HG03558 (cell line): Measurements from ENCODE around the gene BMP7.

Experiments used
- ATAC-seq: cut with Tn5 transposase; IDR thresholded peaks from one replicate; pipeline ENCODE4 v1.9.1; 2021; ENCODE audit warnings: moderate number of reproducible peaks; ENCODE audit not compliant: unreplicated experiment; ENCODE audit errors: extremely low read depth

Gene BMP7

GRCh38 chr20:57138198-57138995 lies 128.0 kb downstream of the BMP7 start:
- no peak for ATAC-seq

GRCh38 chr20:57137676-57138075 lies 128.8 kb downstream of the BMP7 start:
- no peak for ATAC-seq

- ATAC-seq, result no peak
Measured at GRCh38 chr20:57136734-57137133, 129.7 kb downstream of the BMP7 start.

GRCh38 chr20:57135875-57136274 lies 130.6 kb downstream of the BMP7 start:
- ATAC-seq, result no peak

- no peak for ATAC-seq
Measured at GRCh38 chr20:57134804-57135203, 131.6 kb downstream of the BMP7 start.

GRCh38 chr20:57133926-57134650 lies 132.4 kb downstream of the BMP7 start:
- ATAC-seq, result no peak

GRCh38 chr20:57131601-57132391 lies 134.6 kb downstream of the BMP7 start:
- ATAC-seq, result no peak

GRCh38 chr20:57131077-57131476 lies 135.4 kb downstream of the BMP7 start:
- ATAC-seq, result no peak

GRCh38 chr20:57130160-57130772 lies 136.2 kb downstream of the BMP7 start:
- no peak for ATAC-seq

GRCh38 chr20:57129303-57129702 lies 137.1 kb downstream of the BMP7 start:
- ATAC-seq, result no peak

- ATAC-seq, result no peak
Measured at GRCh38 chr20:57128044-57128757, 138.2 kb downstream of the BMP7 start.

GRCh38 chr20:57126481-57127092 lies 139.9 kb downstream of the BMP7 start:
- ATAC-seq, result no peak

- ATAC-seq, result no peak
Measured at GRCh38 chr20:57124800-57125517, 141.5 kb downstream of the BMP7 start.

GRCh38 chr20:57124366-57124765 lies 142.1 kb downstream of the BMP7 start:
- ATAC-seq, result no peak

- no peak for ATAC-seq
Measured at GRCh38 chr20:57123504-57123903, 142.9 kb downstream of the BMP7 start.

GRCh38 chr20:57122536-57123489 lies 143.6 kb downstream of the BMP7 start:
- ATAC-seq, result no peak

GRCh38 chr20:57118964-57119363 lies 147.5 kb downstream of the BMP7 start:
- no peak for ATAC-seq
